Measurements from ENCODE around the gene TAB3. TPM values are rescaled to one million over a fixed set of nuclear protein-coding genes. Genes with fewer than 3 reads are reported as not detected.

TAB3 gene
- total and polyA plus RNA-seq, 4 experiments from 2014 or later: 4.8 to 23.8 (median 13.9) TPM

GRCh38 chrX:30822764-30823163, 66.3 kb downstream of the TAB3 start:
- Histone ChIP-seq H3K36me3 (ENCODE audit: insufficient read depth, low read length) (no peaks in the 10 kb centered on the region), H3K27me3 (ENCODE audit: insufficient read depth, low read length) (no peaks in the 10 kb centered on the region), H3K27ac (ENCODE audit: low read depth, low read length) (no peak overlapping the region), H3K9me3 (ENCODE audit: control insufficient read depth in 1 of 2, low read length in 2 of 2) (no peaks in the 10 kb centered on the region), H3K4me1 (ENCODE audit: insufficient read depth, low read length) (peaks cover 16% of the 10 kb centered on the region), H3K4me3 (ENCODE audit: low read length in 2 of 2) (no peak overlapping the region)
- ChIA-PET POLR2A (ENCODE audit: partially characterized antibody) (no interaction called here), CTCF (ENCODE audit: partially characterized antibody) (interaction anchor here (1.4 kb wide), 1 partner anchor 86 kb away, joined by 4 read pairs; no protein-coding TSS in a partner anchor)
- H3K27me3 Mint-ChIP-seq: no peaks in the 10 kb centered on the region
- no peak for DNase-seq
- no peaks in the 10 kb centered on the region for H3K36me3 Mint-ChIP-seq
- peaks cover 0 to 2% (median 0%) of the 10 kb centered on the region in 8 donors for H3K9me3 Mint-ChIP-seq
- no peak overlapping the region for H3K27ac Mint-ChIP-seq
- H3K4me3 Mint-ChIP-seq: no peak overlapping the region
- peaks cover 10 to 21% (median 18%) of the 10 kb centered on the region in 4 donors for H3K4me1 Mint-ChIP-seq
- intact Hi-C loops (cut with micrococcal nuclease): no loop called here

GRCh38 chrX:30822068-30822681, 66.9 kb downstream of the TAB3 start:
- intact Hi-C loops (cut with micrococcal nuclease): no loop called here

GRCh38 chrX:30821116-30821515, 67.9 kb downstream of the TAB3 start:
- H3K36me3 Mint-ChIP-seq: no peaks in the 10 kb centered on the region
- intact Hi-C loops (cut with micrococcal nuclease): no loop called here
- no peak overlapping the region for H3K27ac Mint-ChIP-seq
- H3K27me3 Mint-ChIP-seq: no peaks in the 10 kb centered on the region
- H3K9me3 Mint-ChIP-seq: peaks cover 0 to 2% (median 0%) of the 10 kb centered on the region in 8 donors
- Histone ChIP-seq H3K36me3 (ENCODE audit: insufficient read depth, low read length) (no peaks in the 10 kb centered on the region), H3K4me1 (ENCODE audit: insufficient read depth, low read length) (peaks cover 16% of the 10 kb centered on the region), H3K27ac (ENCODE audit: low read depth, low read length) (no peak overlapping the region), H3K27me3 (ENCODE audit: insufficient read depth, low read length) (no peaks in the 10 kb centered on the region), H3K9me3 (ENCODE audit: control insufficient read depth in 1 of 2, low read length in 2 of 2) (no peaks in the 10 kb centered on the region), H3K4me3 (ENCODE audit: low read length in 2 of 2) (no peak overlapping the region)
- peaks cover 8 to 17% (median 16%) of the 10 kb centered on the region in 4 donors for H3K4me1 Mint-ChIP-seq
- POLR2A ChIA-PET (ENCODE audit: partially characterized antibody): no interaction called here
- CTCF ChIA-PET (ENCODE audit: partially characterized antibody): no interaction called here
- H3K4me3 Mint-ChIP-seq: no peak overlapping the region
- no peak for DNase-seq

More at GRCh38 chrX:30822068-30822681, 66.9 kb downstream of the TAB3 start:
- H3K9me3 ChIP-seq (ENCODE audit: control insufficient read depth in 1 of 2, low read length in 2 of 2): no peaks in the 10 kb centered on the region
- no peak overlapping the region for H3K27ac Mint-ChIP-seq
- H3K27me3 ChIP-seq (ENCODE audit: insufficient read depth, low read length): no peaks in the 10 kb centered on the region
- no peaks in the 10 kb centered on the region for H3K36me3 ChIP-seq (ENCODE audit: insufficient read depth, low read length)
- H3K4me3 ChIP-seq (ENCODE audit: low read length in 2 of 2): no peak overlapping the region
- H3K27ac ChIP-seq (ENCODE audit: low read depth, low read length): no peak overlapping the region
- ChIA-PET CTCF (ENCODE audit: partially characterized antibody) (interaction anchor here (1.4 kb wide), 1 partner anchor 86 kb away, joined by 4 read pairs; no protein-coding TSS in a partner anchor), POLR2A (ENCODE audit: partially characterized antibody) (no interaction called here)
- no peaks in the 10 kb centered on the region for H3K27me3 Mint-ChIP-seq
- DNase-seq: no peak
- peaks cover 16% of the 10 kb centered on the region for H3K4me1 ChIP-seq (ENCODE audit: insufficient read depth, low read length)
- H3K9me3 Mint-ChIP-seq: peaks cover 0 to 2% (median 0%) of the 10 kb centered on the region in 8 donors
- peaks cover 10 to 21% (median 18%) of the 10 kb centered on the region in 4 donors for H3K4me1 Mint-ChIP-seq
- H3K4me3 Mint-ChIP-seq: no peak overlapping the region
- H3K36me3 Mint-ChIP-seq: no peaks in the 10 kb centered on the region

GRCh38 chrX:30819080-30819479, 70.0 kb downstream of the TAB3 start:
- no peak for DNase-seq
- Histone ChIP-seq H3K9me3 (ENCODE audit: control insufficient read depth in 1 of 2, low read length in 2 of 2) (no peaks in the 10 kb centered on the region), H3K27ac (ENCODE audit: low read depth, low read length) (no peak overlapping the region), H3K27me3 (ENCODE audit: insufficient read depth, low read length) (no peaks in the 10 kb centered on the region), H3K36me3 (ENCODE audit: insufficient read depth, low read length) (no peaks in the 10 kb centered on the region), H3K4me3 (ENCODE audit: low read length in 2 of 2) (no peak overlapping the region), H3K4me1 (ENCODE audit: insufficient read depth, low read length) (no peaks in the 10 kb centered on the region)
- ChIA-PET CTCF (ENCODE audit: partially characterized antibody) (no interaction called here), POLR2A (ENCODE audit: partially characterized antibody) (no interaction called here)
- Mint-ChIP-seq H3K4me1 (no peaks in the 10 kb centered on the region), H3K27ac (no peak overlapping the region), H3K27me3 (no peaks in the 10 kb centered on the region), H3K4me3 (no peak overlapping the region), H3K36me3 (no peaks in the 10 kb centered on the region), H3K9me3 (no peaks in the 10 kb centered on the region)
- intact Hi-C loops (cut with micrococcal nuclease): no loop called here

GRCh38 chrX:30816079-30816478, 73.0 kb downstream of the TAB3 start:
- no peaks in the 10 kb centered on the region for H3K36me3 Mint-ChIP-seq
- H3K4me1 Mint-ChIP-seq: no peaks in the 10 kb centered on the region

GRCh38 chrX:30814978-30815377, 74.1 kb downstream of the TAB3 start:
- no peaks in the 10 kb centered on the region for H3K36me3 Mint-ChIP-seq
- H3K4me3 Mint-ChIP-seq: no peak overlapping the region
- Histone ChIP-seq H3K36me3 (ENCODE audit: insufficient read depth, low read length) (no peaks in the 10 kb centered on the region), H3K4me1 (ENCODE audit: insufficient read depth, low read length) (no peaks in the 10 kb centered on the region), H3K4me3 (ENCODE audit: low read length in 2 of 2) (no peak overlapping the region), H3K9me3 (ENCODE audit: control insufficient read depth in 1 of 2, low read length in 2 of 2) (no peaks in the 10 kb centered on the region), H3K27ac (ENCODE audit: low read depth, low read length) (no peak overlapping the region), H3K27me3 (ENCODE audit: insufficient read depth, low read length) (no peaks in the 10 kb centered on the region)
- H3K27ac Mint-ChIP-seq: peak overlapping the region in 1 of 7 donors; percentile 69
- intact Hi-C loops (cut with micrococcal nuclease): no loop called here
- no peaks in the 10 kb centered on the region for H3K27me3 Mint-ChIP-seq
- DNase-seq: no peak
- H3K9me3 Mint-ChIP-seq: no peaks in the 10 kb centered on the region
- ChIA-PET CTCF (ENCODE audit: partially characterized antibody) (no interaction called here), POLR2A (ENCODE audit: partially characterized antibody) (no interaction called here)
- H3K4me1 Mint-ChIP-seq: no peaks in the 10 kb centered on the region

More at GRCh38 chrX:30816079-30816478, 73.0 kb downstream of the TAB3 start:
- ChIA-PET CTCF (ENCODE audit: partially characterized antibody) (no interaction called here), POLR2A (ENCODE audit: partially characterized antibody) (no interaction called here)
- H3K4me3 ChIP-seq (ENCODE audit: low read length in 2 of 2): no peak overlapping the region
- Mint-ChIP-seq H3K27ac (no peak overlapping the region), H3K4me3 (no peak overlapping the region), H3K27me3 (no peaks in the 10 kb centered on the region), H3K9me3 (no peaks in the 10 kb centered on the region)
- no peaks in the 10 kb centered on the region for H3K9me3 ChIP-seq (ENCODE audit: control insufficient read depth in 1 of 2, low read length in 2 of 2)
- DNase-seq: no peak
- no peaks in the 10 kb centered on the region for H3K36me3 ChIP-seq (ENCODE audit: insufficient read depth, low read length)
- intact Hi-C loops (cut with micrococcal nuclease): no loop called here
- no peak overlapping the region for H3K27ac ChIP-seq (ENCODE audit: low read depth, low read length)
- H3K27me3 ChIP-seq (ENCODE audit: insufficient read depth, low read length): no peaks in the 10 kb centered on the region
- H3K4me1 ChIP-seq (ENCODE audit: insufficient read depth, low read length): no peaks in the 10 kb centered on the region

- Mint-ChIP-seq H3K4me3 (no peak overlapping the region), H3K36me3 (no peaks in the 10 kb centered on the region), H3K27me3 (no peaks in the 10 kb centered on the region), H3K4me1 (no peaks in the 10 kb centered on the region), H3K27ac (no peak overlapping the region), H3K9me3 (no peaks in the 10 kb centered on the region)
- no peaks in the 10 kb centered on the region for H3K9me3 ChIP-seq (ENCODE audit: control insufficient read depth in 1 of 2, low read length in 2 of 2)
- no peak overlapping the region for H3K27ac ChIP-seq (ENCODE audit: low read depth, low read length)
- H3K4me1 ChIP-seq (ENCODE audit: insufficient read depth, low read length): no peaks in the 10 kb centered on the region
- intact Hi-C loops (cut with micrococcal nuclease): no loop called here
- H3K4me3 ChIP-seq (ENCODE audit: low read length in 2 of 2): no peak overlapping the region
- ChIA-PET CTCF (ENCODE audit: partially characterized antibody) (no interaction called here), POLR2A (ENCODE audit: partially characterized antibody) (no interaction called here)
- no peak for DNase-seq
- no peaks in the 10 kb centered on the region for H3K36me3 ChIP-seq (ENCODE audit: insufficient read depth, low read length)
- no peaks in the 10 kb centered on the region for H3K27me3 ChIP-seq (ENCODE audit: insufficient read depth, low read length)
Measured at GRCh38 chrX:30812326-30812725, 76.7 kb downstream of the TAB3 start.
